Measurements from ENCODE around the gene CNPPD1.

GRCh38 chr2:219207134-219207883 lies 30.6 kb upstream of the CNPPD1 start:
- TF ChIP-seq TAF1 (IDR thresholded peaks at IDR 0.05; ENCODE audit: low read depth, low read length) (no peak), CTCF (IDR thresholded peaks at IDR 0.05; ENCODE audit: control extremely low read depth in 1 of 3, insufficient read depth in 1 of 3, low read depth in 1 of 3, low read length in 3 of 3) (no peak)

Data from H1 (cell line).